D341Med (cell line): ENCODE measurements around the gene LAD1.

ENCODE experiments used
- DNase-seq: peaks from one replicate; pipeline ENCODE4 v3.0.0; 2012; ENCODE audit warnings: low spot score

Gene LAD1

GRCh38 chr1:201399018-201399351 is at the start of gene LAD1:
TSS of gene LAD1 (minus strand) at chr1:201399324. CDS start at chr1:201399306, 18 bp downstream.
- no peak for DNase-seq

GRCh38 chr1:201447903-201448871 is 49.1 kb upstream of the LAD1 start:
- DNase-seq: peak; percentile 92

- DNase-seq: no peak
Measured at GRCh38 chr1:201445310-201445709, 46.2 kb upstream of the LAD1 start.

- DNase-seq: peak; percentile 20
Measured at GRCh38 chr1:201444792-201445191, 45.7 kb upstream of the LAD1 start.

GRCh38 chr1:201443747-201444146 is 44.6 kb upstream of the LAD1 start:
- peak; percentile 22 for DNase-seq

GRCh38 chr1:201436969-201437368 is 37.8 kb upstream of the LAD1 start:
- DNase-seq: no peak

- peak; percentile 42 for DNase-seq
Measured at GRCh38 chr1:201436393-201436792, 37.3 kb upstream of the LAD1 start.

GRCh38 chr1:201434266-201434665 is 35.1 kb upstream of the LAD1 start:
- DNase-seq: no peak

GRCh38 chr1:201433609-201434008 is 34.5 kb upstream of the LAD1 start:
- no peak for DNase-seq

- DNase-seq: no peak
Measured at GRCh38 chr1:201430776-201431175, 31.7 kb upstream of the LAD1 start.

GRCh38 chr1:201429736-201430501 is 30.8 kb upstream of the LAD1 start:
- peak; percentile 32 for DNase-seq

- peak; percentile 27 for DNase-seq
Measured at GRCh38 chr1:201427963-201428362, 28.8 kb upstream of the LAD1 start.

- peak; percentile 73 for DNase-seq
Measured at GRCh38 chr1:201426479-201427310, 27.6 kb upstream of the LAD1 start.

GRCh38 chr1:201424146-201424545 is 25.0 kb upstream of the LAD1 start:
- DNase-seq: peak; percentile 75

GRCh38 chr1:201423655-201424054 is 24.5 kb upstream of the LAD1 start:
- peak; percentile 19 for DNase-seq

- DNase-seq: peak; percentile 34
Measured at GRCh38 chr1:201422436-201423030, 23.4 kb upstream of the LAD1 start.

- DNase-seq: no peak
Measured at GRCh38 chr1:201422026-201422425, 22.9 kb upstream of the LAD1 start.

- DNase-seq: no peak
Measured at GRCh38 chr1:201421041-201421440, 21.9 kb upstream of the LAD1 start.

- no peak for DNase-seq
Measured at GRCh38 chr1:201420608-201421002, 21.5 kb upstream of the LAD1 start.

- no peak for DNase-seq
Measured at GRCh38 chr1:201419746-201420607, 20.9 kb upstream of the LAD1 start.

GRCh38 chr1:201419256-201419655 is 20.1 kb upstream of the LAD1 start:
- no peak for DNase-seq
